Measurements from ENCODE around the gene SLC6A3.

- TF ChIP-seq, protein P1, sequence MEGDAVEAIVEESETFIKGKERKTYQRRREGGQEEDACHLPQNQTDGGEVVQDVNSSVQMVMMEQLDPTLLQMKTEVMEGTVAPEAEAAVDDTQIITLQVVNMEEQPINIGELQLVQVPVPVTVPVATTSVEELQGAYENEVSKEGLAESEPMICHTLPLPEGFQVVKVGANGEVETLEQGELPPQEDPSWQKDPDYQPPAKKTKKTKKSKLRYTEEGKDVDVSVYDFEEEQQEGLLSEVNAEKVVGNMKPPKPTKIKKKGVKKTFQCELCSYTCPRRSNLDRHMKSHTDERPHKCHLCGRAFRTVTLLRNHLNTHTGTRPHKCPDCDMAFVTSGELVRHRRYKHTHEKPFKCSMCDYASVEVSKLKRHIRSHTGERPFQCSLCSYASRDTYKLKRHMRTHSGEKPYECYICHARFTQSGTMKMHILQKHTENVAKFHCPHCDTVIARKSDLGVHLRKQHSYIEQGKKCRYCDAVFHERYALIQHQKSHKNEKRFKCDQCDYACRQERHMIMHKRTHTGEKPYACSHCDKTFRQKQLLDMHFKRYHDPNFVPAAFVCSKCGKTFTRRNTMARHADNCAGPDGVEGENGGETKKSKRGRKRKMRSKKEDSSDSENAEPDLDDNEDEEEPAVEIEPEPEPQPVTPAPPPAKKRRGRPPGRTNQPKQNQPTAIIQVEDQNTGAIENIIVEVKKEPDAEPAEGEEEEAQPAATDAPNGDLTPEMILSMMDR (IDR thresholded peaks at IDR 0.05): no peak
- no peak for TF ChIP-seq EZH2 (IDR thresholded peaks at IDR 0.05; ENCODE audit: borderline replicate concordance, insufficient read depth, low read depth, low read length, poor library complexity, severe bottlenecking)
Measured at GRCh38 chr5:1351156-1351555, 94.1 kb downstream of the SLC6A3 start.

All from B cell (primary cell).